Skeletal muscle cell (primary cell): ENCODE results near the gene HRH3.

Experiments
- DNase-seq: peaks from one replicate; pipeline ENCODE4 v3.0.0-alpha.2; 2010; ENCODE audit warnings: low read depth
- H3K4me3 ChIP-seq: 2 replicates; pipeline ENCODE4 v1.5.1; 2011; ENCODE audit warnings: low read depth, mild to moderate bottlenecking, control low read depth, low read length, moderate library complexity

Gene HRH3

DNA sequence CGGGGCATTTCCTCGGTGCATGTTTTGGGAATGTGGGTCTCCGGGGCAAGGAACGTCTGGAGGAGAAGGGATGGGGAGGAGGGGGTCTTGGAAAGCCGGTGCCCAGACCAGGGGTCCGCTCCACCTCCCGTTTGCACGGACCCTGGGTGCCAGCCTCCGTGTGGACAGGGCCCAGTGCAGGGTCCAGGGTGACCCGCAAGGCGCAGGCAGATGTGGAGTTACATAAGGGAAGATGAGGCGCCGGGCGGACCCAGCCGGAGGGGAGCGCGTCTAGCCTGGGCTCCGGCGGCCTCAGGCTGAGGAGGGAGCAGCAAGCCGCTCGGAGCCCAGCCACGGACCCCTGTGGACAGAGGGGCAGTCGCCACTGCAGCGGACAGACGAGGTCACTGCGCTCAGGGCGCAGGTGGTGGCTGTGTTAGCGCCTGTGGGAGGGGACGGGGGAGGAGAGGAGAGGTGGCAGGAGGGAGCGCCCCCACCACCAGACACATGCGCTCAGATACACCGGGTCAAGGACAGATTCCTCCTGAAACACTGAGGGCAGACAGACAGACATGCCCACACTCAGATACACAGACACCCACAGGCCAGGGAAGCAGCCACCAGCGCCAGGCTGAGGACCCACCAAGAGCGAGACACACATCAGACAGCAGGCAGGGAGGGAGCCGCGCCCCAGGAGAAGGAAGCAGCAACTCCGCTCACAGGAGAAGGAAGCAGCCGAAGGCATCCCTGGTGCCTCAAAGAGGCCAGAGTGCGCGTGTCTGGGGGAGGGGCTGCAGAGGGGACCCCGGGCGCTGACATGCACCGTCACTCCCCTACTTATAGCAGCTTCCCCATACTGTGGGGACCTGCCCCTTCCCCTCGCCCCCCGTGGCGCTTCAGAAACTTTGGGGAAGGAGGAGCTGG lies 839 bp upstream of the HRH3 start:
- no peak for DNase-seq
- H3K4me3 ChIP-seq, result no peak overlapping the region

DNA sequence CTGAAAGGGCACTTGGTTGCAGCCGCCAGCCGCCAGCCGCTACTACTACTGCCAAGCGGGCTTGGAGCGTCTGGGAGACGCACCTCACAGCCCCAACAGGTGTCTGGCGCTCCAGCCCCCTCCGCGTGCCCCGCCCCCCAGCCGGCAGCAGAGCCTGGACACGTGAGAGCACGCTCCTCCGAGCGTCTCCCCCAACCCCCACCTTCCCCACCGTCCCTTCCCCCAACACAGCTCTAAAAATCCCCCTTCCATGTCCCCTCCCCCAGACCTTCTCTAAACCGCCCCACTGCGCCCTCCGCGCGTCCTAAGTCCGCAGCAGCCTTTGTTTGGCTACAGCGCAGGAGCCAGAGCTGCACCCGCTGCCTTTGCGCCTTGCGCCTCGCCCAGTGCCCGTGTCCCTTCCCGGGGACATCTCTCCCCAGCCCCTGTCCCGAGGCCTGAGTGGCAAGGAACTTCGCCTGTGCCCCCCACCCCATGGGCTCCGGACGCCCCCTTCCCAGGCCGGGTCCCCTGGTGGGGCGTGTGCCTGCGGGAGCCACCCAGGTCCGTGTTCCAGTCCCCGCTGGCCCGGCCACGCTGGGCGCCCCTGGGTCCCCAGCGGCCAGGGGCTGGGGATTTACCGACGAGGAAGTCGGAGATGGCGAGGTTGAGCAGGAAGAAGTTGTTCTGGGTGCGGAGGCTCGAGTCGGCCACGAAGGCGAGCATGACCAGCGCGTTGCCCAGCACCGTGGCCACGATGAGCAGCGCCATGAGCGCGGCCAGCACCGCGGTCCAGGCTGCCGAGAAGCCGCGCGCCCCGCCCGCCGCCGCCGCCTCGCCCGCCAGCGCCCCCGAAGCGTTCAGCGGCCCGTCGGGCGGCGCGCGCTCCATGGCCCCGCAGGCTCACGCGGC lies 732 bp downstream of the HRH3 start:
- DNase-seq, result no peak
- peak overlapping the region; percentile 17 for H3K4me3 ChIP-seq

DNA sequence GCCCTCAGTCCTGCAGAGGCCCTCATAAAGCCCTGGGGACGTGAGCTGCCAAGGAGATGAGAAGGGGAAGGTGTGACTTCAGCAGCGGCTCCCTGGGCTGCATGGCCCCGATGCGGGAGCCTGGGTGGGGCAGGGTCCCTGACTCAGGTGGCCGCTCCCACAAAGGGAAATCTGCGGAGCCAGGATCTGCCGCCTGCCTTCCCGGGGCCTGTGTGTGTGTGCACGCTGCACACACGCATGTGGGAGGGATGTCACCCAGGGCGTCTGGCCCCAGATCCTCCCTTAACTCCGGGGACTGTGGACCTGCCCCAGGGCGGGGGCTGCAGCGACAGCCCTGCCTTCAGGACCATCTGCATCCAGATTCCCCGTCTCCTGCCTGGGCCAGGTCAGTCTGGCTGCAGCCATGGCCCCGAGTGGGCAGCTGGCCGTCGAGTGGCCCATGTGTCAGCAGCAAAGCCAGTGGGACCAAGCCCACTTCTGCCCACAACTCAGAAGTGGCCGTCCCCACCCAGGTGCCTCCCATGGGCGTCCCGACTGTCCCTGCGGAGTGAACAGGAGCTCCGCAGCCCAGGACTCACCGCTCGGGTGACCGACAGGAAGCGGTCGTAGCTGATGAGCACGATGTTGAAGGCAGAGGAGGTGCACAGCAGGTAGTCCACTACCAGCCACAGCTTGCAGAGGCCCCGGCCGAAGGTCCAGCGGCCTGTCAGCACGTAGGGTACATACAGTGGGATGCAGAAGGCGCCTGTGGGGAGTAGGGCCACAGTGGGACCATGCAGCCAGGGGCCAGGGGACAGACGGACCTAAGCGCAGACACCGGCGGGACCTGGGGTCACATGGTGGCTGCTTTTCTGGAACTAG lies 1.9 kb downstream of the HRH3 start:
- no peak for DNase-seq
- no peak overlapping the region for H3K4me3 ChIP-seq

DNA sequence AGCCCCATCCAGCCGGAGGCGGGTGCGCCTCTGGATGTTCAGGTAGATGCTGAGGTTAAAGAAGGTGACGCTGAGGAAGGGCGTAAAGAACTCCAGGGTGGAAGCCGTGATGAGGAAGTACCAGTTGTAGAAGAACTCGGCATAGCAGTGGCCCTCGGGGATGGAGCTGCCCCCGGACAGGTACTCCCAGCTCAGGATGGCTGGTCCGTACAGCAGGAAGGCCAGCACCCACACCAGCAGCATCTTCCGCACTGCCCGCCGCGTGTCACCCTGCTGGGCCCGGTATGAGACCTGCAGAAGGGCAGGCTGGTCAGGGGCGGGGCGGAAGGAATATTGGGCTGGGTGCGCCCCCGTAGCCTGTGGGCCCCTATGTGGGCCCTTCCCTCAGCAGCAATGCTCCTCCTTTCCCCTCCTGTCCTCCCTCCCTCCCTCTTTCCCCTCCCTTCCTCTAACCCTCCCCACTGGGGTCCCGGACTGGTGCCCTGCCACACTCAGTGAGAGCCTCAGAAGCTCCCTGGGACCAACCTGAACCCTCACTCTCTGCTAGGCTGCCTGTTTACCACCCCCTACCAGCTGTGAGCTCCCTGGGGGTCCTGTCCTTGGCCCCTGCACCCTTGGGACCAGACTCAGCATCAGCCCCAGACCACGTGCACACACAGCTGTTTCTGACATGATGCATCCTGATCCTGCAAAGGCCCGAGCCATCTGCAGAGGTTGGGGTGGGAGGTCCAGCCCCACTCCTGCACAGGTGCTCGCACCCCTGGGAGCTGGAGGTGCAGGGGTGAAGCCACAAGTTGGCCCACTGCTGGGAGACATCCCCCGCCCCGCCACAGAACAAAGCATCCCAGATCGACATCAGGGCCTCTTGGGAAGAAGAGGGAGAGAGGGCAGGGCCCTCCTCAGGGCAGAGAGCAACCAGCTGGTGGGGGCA lies 3.2 kb downstream of the HRH3 start:
- no peak overlapping the region for H3K4me3 ChIP-seq
- DNase-seq, result no peak

DNA sequence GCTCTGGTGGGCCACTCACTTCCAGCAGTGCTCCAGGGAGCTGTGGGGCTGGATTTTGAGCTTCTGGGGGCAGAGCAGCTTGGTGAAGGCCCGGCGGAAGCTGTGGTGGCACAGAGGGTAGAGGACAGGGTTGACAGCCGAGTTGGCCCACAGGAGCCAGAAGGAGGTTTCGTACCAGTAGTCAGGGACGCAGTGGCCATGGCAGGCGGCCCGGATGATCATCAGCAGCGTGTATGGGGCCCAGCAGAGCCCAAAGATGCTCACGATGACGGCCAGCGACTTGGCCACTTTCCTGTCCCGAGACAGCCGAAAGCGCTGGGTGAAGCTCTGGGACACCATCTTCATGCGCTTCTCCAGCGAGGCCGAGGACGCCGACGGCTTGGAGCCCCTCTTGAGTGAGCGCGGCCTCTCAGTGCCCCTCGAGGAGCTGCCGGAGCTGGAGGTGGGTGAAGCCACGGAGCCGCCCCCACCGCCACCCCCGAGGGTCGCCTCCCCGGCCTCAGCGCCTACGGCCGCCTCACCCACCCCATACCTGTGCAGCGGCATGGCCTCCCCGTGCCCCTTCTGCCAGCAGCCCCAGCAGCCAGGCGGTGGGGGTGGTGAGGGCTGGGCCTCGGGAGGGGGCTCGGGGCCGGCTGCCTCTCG lies 4.0 kb downstream of the HRH3 start:
- H3K4me3 ChIP-seq, result no peak overlapping the region
- no peak for DNase-seq

DNA sequence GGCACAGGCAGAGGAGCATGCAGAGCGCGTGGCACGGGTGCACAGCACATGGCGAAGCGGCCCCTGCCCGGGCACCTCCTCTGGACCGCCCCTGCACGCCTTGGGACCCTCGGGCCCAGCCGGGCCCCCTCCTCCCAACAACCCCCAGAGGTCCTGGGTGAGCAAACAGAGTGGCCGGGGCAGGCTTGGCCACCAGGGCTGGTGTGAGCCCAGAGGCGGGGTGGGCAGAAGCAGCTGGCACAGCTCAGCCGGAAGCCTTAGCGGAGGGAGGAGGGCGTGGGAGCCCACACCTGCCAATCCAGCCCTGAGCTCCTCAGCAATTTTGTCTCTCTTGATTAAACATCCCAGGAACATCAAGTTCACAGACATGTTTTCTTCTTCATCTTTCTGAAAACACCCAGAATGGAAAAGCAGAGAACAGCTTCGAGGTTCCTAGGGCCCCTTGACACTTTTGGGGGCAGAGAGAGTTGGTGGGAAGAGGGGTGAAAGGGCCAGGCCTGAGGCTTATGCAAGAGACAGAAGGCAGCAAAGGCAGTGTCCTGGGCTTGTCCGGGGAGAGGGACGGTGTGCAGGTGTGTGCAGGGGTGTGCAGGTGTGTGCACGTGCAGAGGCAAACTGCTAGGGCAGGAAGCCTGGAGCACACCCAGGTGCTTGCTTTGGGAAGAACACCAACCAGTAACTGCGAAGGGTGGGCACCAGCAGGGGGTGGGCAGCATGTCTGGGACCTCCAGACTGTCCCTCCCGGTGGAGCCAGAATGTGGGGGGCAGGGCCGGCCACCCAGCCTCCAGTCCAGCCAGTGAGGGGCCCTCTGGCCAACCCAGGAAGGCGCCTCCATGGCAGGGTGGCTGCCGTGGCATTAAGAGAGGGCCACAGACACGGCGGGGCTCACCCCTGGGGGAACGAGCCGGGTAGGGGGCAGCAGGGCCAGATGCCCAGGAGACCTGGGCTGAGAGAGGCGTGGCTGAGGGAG lies 4.8 kb downstream of the HRH3 start:
- no peak for DNase-seq
- H3K4me3 ChIP-seq, result no peak overlapping the region

DNA sequence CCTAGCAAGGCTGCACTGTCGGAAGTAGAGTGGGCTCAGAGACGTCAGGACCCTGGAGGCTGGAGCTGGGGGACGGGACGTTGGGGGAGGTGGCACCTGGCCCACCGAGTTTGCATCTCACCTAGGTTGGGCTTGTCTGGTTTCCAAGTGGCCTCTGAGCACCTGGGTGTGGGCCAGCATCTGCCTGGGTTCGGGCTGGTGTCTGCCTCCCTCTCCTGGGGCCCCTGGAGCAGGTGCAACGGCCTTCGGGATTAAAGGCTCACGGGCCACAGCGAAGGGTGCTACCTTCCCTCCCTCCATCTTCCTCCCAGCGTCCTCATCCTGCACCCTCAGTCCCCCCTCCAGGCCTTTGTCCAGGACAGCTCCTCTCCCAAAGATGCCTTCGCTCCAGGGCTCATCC lies 6.0 kb downstream of the HRH3 start:
- H3K4me3 ChIP-seq, result no peak overlapping the region
- DNase-seq, result no peak

DNA sequence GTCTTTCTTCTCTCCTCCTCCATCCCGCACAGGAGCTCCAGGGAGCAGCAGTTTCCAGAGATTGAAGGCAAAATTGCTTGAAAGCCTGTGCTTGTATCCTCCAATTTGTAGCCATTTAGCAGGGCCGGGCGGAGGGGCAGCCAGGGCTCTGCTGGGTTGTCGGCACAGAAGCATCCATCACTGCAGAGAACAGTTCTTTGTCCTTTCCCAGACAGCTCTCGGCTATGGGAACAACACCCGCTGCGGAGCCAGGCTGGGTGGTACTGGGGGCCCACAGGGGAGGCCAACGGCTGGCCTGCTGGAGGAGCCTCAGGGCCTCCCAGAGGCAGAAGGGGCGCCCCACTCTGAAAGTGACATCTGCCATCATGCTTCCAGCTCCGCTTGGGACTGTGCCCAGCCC lies 7.8 kb downstream of the HRH3 start:
- no peak for DNase-seq
- H3K4me3 ChIP-seq, result no peak overlapping the region

DNA sequence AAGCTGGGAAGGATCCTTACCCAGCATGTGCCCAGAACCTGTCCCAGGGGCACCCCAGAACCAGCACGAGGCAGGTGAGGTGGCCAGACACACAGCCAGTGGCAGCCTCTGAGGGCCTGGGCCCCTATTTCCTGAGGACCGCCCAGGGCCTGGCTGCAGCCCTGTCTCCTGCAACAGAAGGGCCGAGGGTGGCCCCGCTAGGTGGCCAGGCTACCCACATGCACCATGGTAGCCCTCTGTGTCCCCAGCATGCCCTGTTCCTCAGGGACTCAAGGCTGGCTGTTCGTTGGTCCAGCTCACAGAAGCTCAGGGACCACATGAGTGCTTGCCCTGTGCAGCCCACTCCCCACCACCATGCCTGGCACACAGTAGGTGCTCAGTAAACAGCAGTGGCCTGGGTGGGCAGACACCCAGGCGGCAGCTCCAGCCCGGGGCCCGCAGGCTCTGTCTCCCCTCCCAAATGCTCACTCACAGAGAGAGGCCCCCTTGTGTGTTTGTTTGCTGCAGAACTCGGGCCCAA lies 8.2 kb downstream of the HRH3 start:
- H3K4me3 ChIP-seq, result no peak overlapping the region

DNA sequence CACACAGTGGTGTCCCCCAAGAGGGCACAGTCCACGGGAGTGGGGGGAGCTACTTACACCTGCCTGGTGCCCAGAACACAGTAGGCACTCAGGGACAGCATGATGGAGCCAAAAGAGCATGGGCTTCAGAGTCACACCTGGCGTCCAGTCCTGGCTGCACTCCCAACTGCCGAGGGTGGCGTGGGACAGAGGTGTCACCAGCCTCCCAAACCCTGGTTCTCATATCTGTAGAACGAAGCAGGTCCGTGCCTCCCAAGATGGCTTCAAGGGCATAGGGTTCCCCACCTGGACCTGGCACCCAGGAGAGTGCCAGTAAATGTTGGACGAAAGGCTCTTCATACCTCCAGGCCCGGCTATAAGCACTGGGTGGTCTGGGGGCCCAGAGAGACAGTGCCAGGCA lies 8.9 kb downstream of the HRH3 start:
- DNase-seq, result no peak
- H3K4me3 ChIP-seq, result no peak overlapping the region

More for the DNA sequence above, 8.2 kb downstream of the HRH3 start:
- no peak for DNase-seq

DNA sequence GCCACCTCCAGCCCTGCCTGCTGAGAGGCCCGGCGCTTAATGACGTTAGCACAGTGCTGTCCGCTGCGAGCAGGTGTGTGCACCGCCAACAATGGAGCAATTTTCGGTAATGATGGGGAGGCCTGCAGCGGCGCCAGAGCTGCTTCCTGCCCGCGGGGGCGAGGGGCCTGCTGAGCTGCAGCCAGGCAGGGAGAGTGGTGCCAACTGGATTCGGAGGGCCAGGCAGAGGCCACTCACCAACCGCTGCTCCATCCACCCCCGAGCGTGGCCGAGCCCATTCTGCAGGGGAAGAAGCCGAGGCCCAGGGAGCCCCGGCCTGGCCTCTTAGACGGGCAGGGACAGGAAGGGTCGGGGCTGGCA lies 9.6 kb downstream of the HRH3 start:
- no peak overlapping the region for H3K4me3 ChIP-seq
- no peak for DNase-seq

DNA sequence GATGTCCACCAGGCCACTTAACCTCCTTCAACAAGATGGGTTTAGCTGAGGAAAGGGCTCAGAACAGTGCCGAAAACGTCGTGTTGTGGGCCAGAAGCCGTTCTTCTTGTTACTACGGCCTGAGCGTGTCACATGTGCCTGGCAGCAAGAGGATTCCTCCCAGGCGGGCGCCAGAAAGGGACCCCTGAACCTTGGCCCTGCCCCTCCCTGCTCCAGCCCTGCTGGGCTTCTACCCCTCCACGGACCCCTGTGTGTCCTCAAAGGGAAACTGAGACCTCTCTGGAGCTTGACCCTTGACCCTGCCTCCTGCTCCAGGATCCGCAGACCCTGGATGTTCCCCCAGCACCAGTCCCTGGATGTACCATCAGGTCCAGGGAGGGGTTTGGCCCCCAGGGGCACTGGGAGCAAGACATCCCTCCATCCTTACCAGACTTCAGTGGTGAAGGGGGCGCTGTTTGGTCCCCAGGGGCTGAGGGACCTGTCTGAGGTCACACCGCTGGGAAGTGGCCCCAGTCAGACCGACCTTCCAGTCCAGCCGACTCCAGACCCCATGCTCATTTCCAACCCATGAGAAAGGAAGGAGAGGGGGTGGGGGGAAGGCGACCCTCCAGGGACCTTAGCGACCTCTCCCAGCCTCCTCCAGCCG lies 10.1 kb downstream of the HRH3 start:
- no peak for DNase-seq
- no peak overlapping the region for H3K4me3 ChIP-seq

DNA sequence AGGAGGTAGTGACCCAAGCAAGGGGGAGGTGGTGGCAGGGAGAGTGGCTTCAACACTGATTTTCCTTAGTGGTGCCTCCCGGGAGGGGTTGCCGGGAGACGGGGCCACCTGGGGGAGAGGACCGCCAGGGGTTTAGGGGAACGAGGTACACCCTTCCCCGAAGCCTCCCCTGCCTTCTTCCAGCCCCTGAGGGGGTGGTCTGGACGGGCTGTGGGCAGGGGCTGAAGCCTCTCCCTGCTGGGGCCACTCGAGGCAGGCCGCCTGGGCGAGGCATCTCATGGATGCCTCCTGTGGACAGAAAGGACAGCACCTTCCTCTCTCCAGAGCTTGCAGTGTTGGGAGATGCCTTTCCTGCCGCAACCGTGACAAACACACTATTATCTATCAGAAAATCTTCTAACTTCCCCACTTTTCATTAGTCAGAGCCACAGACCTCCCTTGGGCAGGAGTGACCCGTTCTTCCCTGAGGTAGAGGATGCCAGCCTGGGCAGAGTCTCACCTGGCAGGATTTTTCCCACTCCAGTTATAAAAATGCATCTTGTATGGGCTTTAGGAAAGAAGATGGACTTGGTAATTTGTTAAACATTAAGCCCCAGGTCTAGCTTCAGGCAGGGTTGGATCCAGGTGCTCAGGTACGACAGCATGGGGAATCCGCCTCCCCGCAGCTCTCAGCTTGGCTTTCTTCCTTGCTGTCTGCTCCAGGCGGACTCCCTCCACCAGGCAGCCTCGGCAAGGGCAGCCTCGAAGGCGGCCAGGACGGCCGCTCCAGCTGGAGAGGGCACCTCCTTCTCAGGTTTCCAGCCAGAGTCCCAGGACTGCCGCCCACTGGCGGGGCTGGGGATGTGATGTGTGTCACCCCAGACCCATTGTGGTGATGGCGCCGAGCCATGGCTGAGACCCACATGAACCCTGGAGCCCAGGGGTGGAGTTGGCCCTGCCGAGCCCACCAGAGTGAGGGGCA lies 11.0 kb downstream of the HRH3 start:
- no peak for DNase-seq
- H3K4me3 ChIP-seq, result no peak overlapping the region

DNA sequence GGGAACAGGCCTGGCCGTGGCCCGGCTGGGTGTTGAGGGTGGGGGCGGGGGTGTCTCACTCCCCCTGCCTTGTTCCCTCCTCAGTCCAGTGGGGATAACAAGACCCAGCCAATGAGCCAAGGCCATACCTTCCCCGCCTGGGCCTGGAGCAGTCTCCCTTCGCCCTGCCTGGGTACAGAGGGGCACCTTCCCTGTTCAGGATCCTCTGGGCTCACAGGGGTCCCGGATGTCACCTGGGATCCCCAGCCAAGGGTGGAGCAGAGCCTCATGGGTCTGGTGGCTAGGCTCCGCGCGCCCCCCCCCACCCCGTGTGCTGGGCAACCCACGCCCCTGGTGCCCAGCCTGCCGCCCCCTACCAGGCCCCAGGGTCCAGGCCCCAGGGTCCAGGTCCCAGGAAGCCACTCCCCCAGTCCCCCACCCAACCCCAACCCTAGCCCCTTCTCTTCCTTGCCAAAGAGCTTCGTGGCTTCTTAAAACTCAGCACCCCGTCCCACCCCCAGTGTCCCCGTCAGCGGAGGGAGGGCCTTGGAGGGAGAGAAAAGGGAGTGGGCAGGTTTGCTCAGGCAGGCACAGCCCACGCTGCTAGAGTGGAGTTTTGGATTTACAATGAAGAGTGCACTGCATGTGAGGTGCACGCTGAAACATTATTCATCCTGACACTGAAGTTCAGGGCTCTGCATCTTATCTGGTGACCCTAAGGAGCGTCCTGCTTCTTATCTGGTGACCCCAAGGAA lies 11.8 kb downstream of the HRH3 start:
- H3K4me3 ChIP-seq, result no peak overlapping the region
- DNase-seq, result no peak

DNA sequence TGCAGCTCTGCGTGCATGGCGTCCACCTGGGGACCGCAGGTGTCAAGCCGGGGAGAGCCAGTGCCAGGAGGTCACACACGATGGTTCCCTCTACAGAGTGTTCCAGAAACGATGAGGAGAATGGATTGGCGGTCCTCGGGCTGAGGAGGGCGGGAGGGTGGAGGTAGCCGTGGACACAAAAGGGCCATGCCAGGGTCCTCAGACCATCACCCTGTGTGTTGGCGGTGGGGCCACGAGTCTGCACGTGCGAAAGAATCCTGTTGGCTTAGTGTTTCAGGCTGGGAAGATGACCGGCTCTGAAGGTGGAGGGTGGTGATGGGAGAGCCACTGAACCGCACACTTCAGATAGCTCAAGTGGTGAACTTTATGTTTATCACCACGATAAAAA lies 13.7 kb downstream of the HRH3 start:
- DNase-seq, result no peak
- H3K4me3 ChIP-seq, result no peak overlapping the region
